ENCODE measurements around the gene PDE8B. TPM values are rescaled to one million over a fixed set of nuclear protein-coding genes. Genes with fewer than 3 reads are reported as not detected.

PDE8B gene
- total and polyA plus RNA-seq, 12 donors: 1.1 to 6.8 (median 4.8) TPM

GRCh38 chr5:77218263-77218662 lies 7.8 kb downstream of the PDE8B start:
- Histone ChIP-seq H3K36me3 (replicated peaks in 1 of 2) (no peaks in the 10 kb centered on the region), H3K4me3 (no peak overlapping the region), H3K4me1 (replicated peaks in 1 of 2) (no peaks in the 10 kb centered on the region), H3K27me3 (peaks cover 3% of the 10 kb centered on the region), H3K9me3 (replicated peaks in 1 of 3) (no peaks in the 10 kb centered on the region), H3K27ac (no peak overlapping the region)
- DNase-seq: no peak
- TF ChIP-seq POLR2A (IDR thresholded peaks at IDR 0.05) (no peak), CTCF (IDR thresholded peaks at IDR 0.05) (peak in 3 of 6 experiments; percentile 7 to 18 (median 9))
- 72 to 82% (median 77%) methylated on average over 4 of the region's 4 CpGs for WGBS, 4 donors
- intact Hi-C loops (cut with DNase I): no loop called here

- Histone ChIP-seq H3K27ac (no peak overlapping the region), H3K27me3 (no peaks in the 10 kb centered on the region), H3K4me3 (no peak overlapping the region), H3K9me3 (replicated peaks in 1 of 3) (no peaks in the 10 kb centered on the region), H3K36me3 (replicated peaks in 1 of 2) (no peaks in the 10 kb centered on the region), H3K4me1 (replicated peaks in 1 of 2) (no peaks in the 10 kb centered on the region)
- no peak for DNase-seq
- TF ChIP-seq POLR2A (IDR thresholded peaks at IDR 0.05) (no peak), CTCF (IDR thresholded peaks at IDR 0.05) (no peak)
- WGBS, 4 donors: 82 to 94% (median 85%) methylated on average over 3 of the region's 3 CpGs
- intact Hi-C loops (cut with DNase I): loop anchor here in 1 of 2 donors (10.0 kb wide), 1 partner anchor 66 kb away; no protein-coding TSS in a partner anchor
Measured at GRCh38 chr5:77221115-77221514, 10.6 kb downstream of the PDE8B start.

GRCh38 chr5:77222722-77223121 lies 12.2 kb downstream of the PDE8B start:
- no peaks in the 10 kb centered on the region for H3K4me1 ChIP-seq (replicated peaks in 1 of 2)
- WGBS, 4 donors: 72 to 91% (median 80%) methylated on average over 1 of the region's 1 CpG
- H3K4me3 ChIP-seq: no peak overlapping the region
- no peaks in the 10 kb centered on the region for H3K9me3 ChIP-seq (replicated peaks in 1 of 3)
- intact Hi-C loops (cut with DNase I): loop anchor here in 1 of 2 donors (10.0 kb wide), 1 partner anchor 68 kb away; no protein-coding TSS in a partner anchor
- H3K36me3 ChIP-seq (replicated peaks in 1 of 2): no peaks in the 10 kb centered on the region
- TF ChIP-seq CTCF (IDR thresholded peaks at IDR 0.05) (no peak), POLR2A (IDR thresholded peaks at IDR 0.05) (no peak)
- DNase-seq: no peak
- no peak overlapping the region for H3K27ac ChIP-seq
- no peaks in the 10 kb centered on the region for H3K27me3 ChIP-seq

GRCh38 chr5:77223653-77224052 lies 13.2 kb downstream of the PDE8B start:
- WGBS, 4 donors: 85 to 94% (median 88%) methylated on average over 4 of the region's 4 CpGs
- TF ChIP-seq POLR2A (IDR thresholded peaks at IDR 0.05) (no peak), CTCF (IDR thresholded peaks at IDR 0.05) (no peak)

More at GRCh38 chr5:77223653-77224052, 13.2 kb downstream of the PDE8B start:
- H3K4me1 ChIP-seq (replicated peaks in 1 of 2): no peaks in the 10 kb centered on the region
- no peak overlapping the region for H3K27ac ChIP-seq
- no peaks in the 10 kb centered on the region for H3K27me3 ChIP-seq
- no peak overlapping the region for H3K4me3 ChIP-seq
- H3K9me3 ChIP-seq (replicated peaks in 1 of 3): no peaks in the 10 kb centered on the region
- no peaks in the 10 kb centered on the region for H3K36me3 ChIP-seq (replicated peaks in 1 of 2)
- DNase-seq: no peak
- intact Hi-C loops (cut with DNase I): loop anchor here in 1 of 2 donors (10.0 kb wide), 1 partner anchor 69 kb away; no protein-coding TSS in a partner anchor
